G401 (cell line): ENCODE data around the gene WDR93. TPM values are rescaled to one million over a fixed set of nuclear protein-coding genes. Genes with fewer than 3 reads are reported as not detected.

Source experiments
- DNase-seq: peaks from one replicate; pipeline ENCODE4 v3.0.0-alpha.2; 2015; ENCODE audit warnings: low spot score
- in situ Hi-C: cut with HindIII; loops from 2 replicates; pipeline ENCODE4 v1.10.0; 2016; ENCODE audit warnings: low sequenced_read_pairs, mixed read lengths
- total RNA-seq: library from RNA; depleted of rRNA; stranded (reverse); fragments of >200 nt; shearing (Covaris generic); gene quantifications from 2 replicates; pipeline ENCODE4 v1.2.3, GENCODE V29; 2014; rRNA removed

The WDR93 gene
- total RNA-seq: 0.25 and 0.64 TPM in 2 replicates

GRCh38 chr15:89690276-89691218 is at the start of gene WDR93, which contains the start of gene PEX11A:
TSS of gene WDR93 (plus strand) at chr15:89690811. CDS start at chr15:89701747, 10,936 bp downstream.
TSS of gene PEX11A (minus strand) at chr15:89690754. CDS start at chr15:89690632, 122 bp downstream.
- in situ Hi-C loops: no loop called here
- peak; percentile 76 for DNase-seq

- DNase-seq: no peak
- in situ Hi-C loops: no loop called here
Observed at GRCh38 chr15:89641053-89641452, 49.6 kb upstream of the WDR93 start.

- in situ Hi-C loops: no loop called here
- no peak for DNase-seq
Observed at GRCh38 chr15:89642106-89642505, 48.5 kb upstream of the WDR93 start.

- no peak for DNase-seq
- in situ Hi-C loops: no loop called here
Observed at GRCh38 chr15:89645680-89646079, 44.9 kb upstream of the WDR93 start.

GRCh38 chr15:89646416-89647141 is 44.0 kb upstream of the WDR93 start:
- in situ Hi-C loops: no loop called here
- DNase-seq: no peak

- in situ Hi-C loops: no loop called here
Observed at GRCh38 chr15:89647191-89647851, 43.3 kb upstream of the WDR93 start.

GRCh38 chr15:89648106-89649012 is 42.3 kb upstream of the WDR93 start:
- in situ Hi-C loops: no loop called here
- DNase-seq: no peak

More at GRCh38 chr15:89647191-89647851, 43.3 kb upstream of the WDR93 start:
- peak; percentile 36 for DNase-seq

GRCh38 chr15:89649013-89649625 is 41.5 kb upstream of the WDR93 start:
- DNase-seq: no peak
- in situ Hi-C loops: no loop called here

GRCh38 chr15:89649716-89650115 is 40.9 kb upstream of the WDR93 start:
- in situ Hi-C loops: no loop called here
- no peak for DNase-seq

GRCh38 chr15:89652131-89652530 is 38.5 kb upstream of the WDR93 start:
- in situ Hi-C loops: no loop called here
- no peak for DNase-seq

GRCh38 chr15:89652666-89653065 is 37.9 kb upstream of the WDR93 start:
- no peak for DNase-seq
- in situ Hi-C loops: no loop called here

- DNase-seq: no peak
- in situ Hi-C loops: no loop called here
Observed at GRCh38 chr15:89653578-89653977, 37.0 kb upstream of the WDR93 start.

GRCh38 chr15:89654301-89654761 is 36.3 kb upstream of the WDR93 start:
- DNase-seq: no peak
- in situ Hi-C loops: no loop called here

- in situ Hi-C loops: no loop called here
- no peak for DNase-seq
Observed at GRCh38 chr15:89654847-89655805, 35.5 kb upstream of the WDR93 start, which contains the start of gene KIF7. TSS of gene KIF7 (minus strand) at chr15:89655467. CDS start at chr15:89652930, 2,537 bp downstream.

GRCh38 chr15:89656116-89656815 is 34.3 kb upstream of the WDR93 start:
- in situ Hi-C loops: no loop called here
- DNase-seq: no peak

GRCh38 chr15:89657686-89658200 is 32.9 kb upstream of the WDR93 start:
- DNase-seq: no peak
- in situ Hi-C loops: no loop called here
